ENCODE data around the gene HADHA.

DNA sequence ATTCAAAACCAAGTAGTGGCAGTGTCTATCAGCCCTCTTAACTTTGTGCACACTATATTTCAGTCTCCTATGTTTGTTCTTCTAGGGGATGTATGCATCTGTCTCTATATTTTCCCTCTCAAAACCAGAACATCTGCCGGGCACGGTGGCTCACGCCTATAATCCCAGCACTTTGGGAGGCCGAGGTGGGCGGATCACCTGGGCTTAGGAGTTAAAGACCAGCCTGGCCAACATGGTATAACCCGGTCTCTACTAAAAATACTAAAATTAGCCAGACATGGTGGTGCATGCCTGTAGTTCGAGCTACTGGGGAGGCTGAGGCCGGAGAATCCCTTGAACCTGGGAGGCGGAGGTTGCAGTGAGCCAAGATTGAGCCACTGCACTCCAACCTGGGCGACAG, 81.5 kb downstream of the HADHA start:
- TF ChIP-seq TAF1 (IDR thresholded peaks at IDR 0.05; ENCODE audit: borderline replicate concordance, insufficient read depth, low read length) (no peak), POLR2AphosphoS5 (IDR thresholded peaks at IDR 0.05; ENCODE audit: low read depth, low read length) (no peak), SIN3A (IDR thresholded peaks at IDR 0.05; ENCODE audit: borderline replicate concordance, insufficient read depth, low read length) (no peak), FOXP2 (optimal IDR thresholded peaks at IDR 0.05; ENCODE audit: borderline replicate concordance, extremely low read depth, extremely low read length, insufficient read depth) (no peak)
- TF ChIP-seq, protein P1, sequence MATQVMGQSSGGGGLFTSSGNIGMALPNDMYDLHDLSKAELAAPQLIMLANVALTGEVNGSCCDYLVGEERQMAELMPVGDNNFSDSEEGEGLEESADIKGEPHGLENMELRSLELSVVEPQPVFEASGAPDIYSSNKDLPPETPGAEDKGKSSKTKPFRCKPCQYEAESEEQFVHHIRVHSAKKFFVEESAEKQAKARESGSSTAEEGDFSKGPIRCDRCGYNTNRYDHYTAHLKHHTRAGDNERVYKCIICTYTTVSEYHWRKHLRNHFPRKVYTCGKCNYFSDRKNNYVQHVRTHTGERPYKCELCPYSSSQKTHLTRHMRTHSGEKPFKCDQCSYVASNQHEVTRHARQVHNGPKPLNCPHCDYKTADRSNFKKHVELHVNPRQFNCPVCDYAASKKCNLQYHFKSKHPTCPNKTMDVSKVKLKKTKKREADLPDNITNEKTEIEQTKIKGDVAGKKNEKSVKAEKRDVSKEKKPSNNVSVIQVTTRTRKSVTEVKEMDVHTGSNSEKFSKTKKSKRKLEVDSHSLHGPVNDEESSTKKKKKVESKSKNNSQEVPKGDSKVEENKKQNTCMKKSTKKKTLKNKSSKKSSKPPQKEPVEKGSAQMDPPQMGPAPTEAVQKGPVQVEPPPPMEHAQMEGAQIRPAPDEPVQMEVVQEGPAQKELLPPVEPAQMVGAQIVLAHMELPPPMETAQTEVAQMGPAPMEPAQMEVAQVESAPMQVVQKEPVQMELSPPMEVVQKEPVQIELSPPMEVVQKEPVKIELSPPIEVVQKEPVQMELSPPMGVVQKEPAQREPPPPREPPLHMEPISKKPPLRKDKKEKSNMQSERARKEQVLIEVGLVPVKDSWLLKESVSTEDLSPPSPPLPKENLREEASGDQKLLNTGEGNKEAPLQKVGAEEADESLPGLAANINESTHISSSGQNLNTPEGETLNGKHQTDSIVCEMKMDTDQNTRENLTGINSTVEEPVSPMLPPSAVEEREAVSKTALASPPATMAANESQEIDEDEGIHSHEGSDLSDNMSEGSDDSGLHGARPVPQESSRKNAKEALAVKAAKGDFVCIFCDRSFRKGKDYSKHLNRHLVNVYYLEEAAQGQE (IDR thresholded peaks at IDR 0.05; ENCODE audit: insufficient read depth in 1 of 2, low read depth in 2 of 2, low read length in 2 of 2), result no peak
